ENCODE results near the gene SPAG5. TPM values are rescaled to one million over a fixed set of nuclear protein-coding genes. Genes with fewer than 3 reads are reported as not detected.

Gene SPAG5
- polyA plus RNA-seq, 1 donor from 2014 or later, result 19.9 TPM

- H3K4me3 ChIP-seq (ENCODE audit: low read length), result peak overlapping the region; percentile 78
- TF ChIP-seq REST (IDR thresholded peaks at IDR 0.05; ENCODE audit: borderline replicate concordance), result no peak
- no peak for TF ChIP-seq SMC3 (conservative IDR thresholded peaks at IDR 0.05; ENCODE audit: poor library complexity)
- TF ChIP-seq EZH2 (IDR thresholded peaks at IDR 0.05; ENCODE audit: borderline replicate concordance, insufficient read depth, low read length, poor library complexity, severe bottlenecking), result no peak
- no peak for TF ChIP-seq POLR2AphosphoS5 (IDR thresholded peaks at IDR 0.05)
- no peak for TF ChIP-seq MXI1 (conservative IDR thresholded peaks at IDR 0.05; ENCODE audit: poor library complexity, severe bottlenecking)
- no peak for TF ChIP-seq TAF1 (IDR thresholded peaks at IDR 0.05; ENCODE audit: low read depth)
- TF ChIP-seq RAD21 (conservative IDR thresholded peaks at IDR 0.05), result no peak
- TF ChIP-seq CTCF (IDR thresholded peaks at IDR 0.05; ENCODE audit: poor library complexity, severe bottlenecking), result no peak
- no peak for TF ChIP-seq EP300 (conservative IDR thresholded peaks at IDR 0.05; ENCODE audit: poor library complexity, severe bottlenecking)
- H3K4me2 ChIP-seq (ENCODE audit: low read length), result peak overlapping the region; percentile 71
- no peaks in the 10 kb centered on the region for H3K27me3 ChIP-seq (ENCODE audit: insufficient read depth, low read depth, low read length)
- peak overlapping the region; percentile 10 for H2AFZ ChIP-seq (ENCODE audit: low read depth, low read length)
- H3K27ac ChIP-seq (ENCODE audit: low read length), result peak overlapping the region; percentile 90
- H3K36me3 ChIP-seq (ENCODE audit: insufficient read depth, low read length), result no peaks in the 10 kb centered on the region
- H4K20me1 ChIP-seq (ENCODE audit: insufficient read depth), result no peaks in the 10 kb centered on the region
- peak overlapping the region; percentile 85 for H3K9ac ChIP-seq (ENCODE audit: low read length)
- H3K79me2 ChIP-seq (replicated peaks; ENCODE audit: insufficient read depth, low read length), result peaks cover 21% of the 10 kb centered on the region
- H3K9me2 ChIP-seq (ENCODE audit: insufficient read depth, low read length), result no peaks in the 10 kb centered on the region
- H3K9me3 ChIP-seq (ENCODE audit: low read length), result no peaks in the 10 kb centered on the region
- peaks cover 4% of the 10 kb centered on the region for H3F3A ChIP-seq (ENCODE audit: insufficient read depth, low read length, poor library complexity, severe bottlenecking)
Measured at GRCh38 chr17:28645576-28645939, 46.7 kb upstream of the SPAG5 start.

- H3K27me3 ChIP-seq (ENCODE audit: insufficient read depth, low read depth, low read length), result no peaks in the 10 kb centered on the region
- H3K9me2 ChIP-seq (ENCODE audit: insufficient read depth, low read length), result no peaks in the 10 kb centered on the region
- peaks cover 4% of the 10 kb centered on the region for H3F3A ChIP-seq (ENCODE audit: insufficient read depth, low read length, poor library complexity, severe bottlenecking)
- peak within 1 kb of the TSS; percentile 92 for H3K4me2 ChIP-seq (ENCODE audit: low read length)
- peaks cover 21% of the 10 kb centered on the region for H3K79me2 ChIP-seq (replicated peaks; ENCODE audit: insufficient read depth, low read length)
- H2AFZ ChIP-seq (ENCODE audit: low read depth, low read length), result peak within 1 kb of the TSS; percentile 84
- TF ChIP-seq SMC3 (conservative IDR thresholded peaks at IDR 0.05; ENCODE audit: poor library complexity), result no peak
- TF ChIP-seq CTCF (IDR thresholded peaks at IDR 0.05; ENCODE audit: poor library complexity, severe bottlenecking), result peak; percentile 22
- peak; percentile 88 for TF ChIP-seq POLR2AphosphoS5 (IDR thresholded peaks at IDR 0.05)
- TF ChIP-seq REST (IDR thresholded peaks at IDR 0.05; ENCODE audit: borderline replicate concordance), result peak; percentile 16
- TF ChIP-seq TAF1 (IDR thresholded peaks at IDR 0.05; ENCODE audit: low read depth), result no peak
- no peak for TF ChIP-seq EZH2 (IDR thresholded peaks at IDR 0.05; ENCODE audit: borderline replicate concordance, insufficient read depth, low read length, poor library complexity, severe bottlenecking)
- no peak for TF ChIP-seq RAD21 (conservative IDR thresholded peaks at IDR 0.05)
- no peak for TF ChIP-seq EP300 (conservative IDR thresholded peaks at IDR 0.05; ENCODE audit: poor library complexity, severe bottlenecking)
- TF ChIP-seq MXI1 (conservative IDR thresholded peaks at IDR 0.05; ENCODE audit: poor library complexity, severe bottlenecking), result peak; percentile 67
- no peaks in the 10 kb centered on the region for H4K20me1 ChIP-seq (ENCODE audit: insufficient read depth)
- H3K4me3 ChIP-seq (ENCODE audit: low read length), result peak within 1 kb of the TSS; percentile 78
- H3K9me3 ChIP-seq (ENCODE audit: low read length), result no peaks in the 10 kb centered on the region
- peak within 1 kb of the TSS; percentile 85 for H3K9ac ChIP-seq (ENCODE audit: low read length)
- no peaks in the 10 kb centered on the region for H3K36me3 ChIP-seq (ENCODE audit: insufficient read depth, low read length)
- H3K27ac ChIP-seq (ENCODE audit: low read length), result peak within 1 kb of the TSS; percentile 90
Measured at GRCh38 chr17:28644787-28645575, 46.2 kb upstream of the SPAG5 start, which contains the start of gene BLTP2. Gene BLTP2 (minus strand): TSS chr17:28645158. CDS start chr17:28645056, 102 bp downstream.
